Stimulated activated CD8-positive, alpha-beta memory T cell treated with anti-CD3 and anti-CD28 coated beads, Interleukin-15, amount 100 ng/mL, for 1 hour (primary cell): ENCODE data around the gene JAG1.
A peak's percentile ranks its signal among the peaks of the same experiment; 100 is the strongest.

Source experiments
- DNase-seq: peaks from one replicate; pipeline ENCODE4 v3.0.0-alpha.2; 2020; ENCODE audit warnings: low read depth

JAG1 gene

GRCh38 chr20:10673842-10674683 is at the start of gene JAG1:
Gene JAG1 (minus strand): TSS chr20:10673999. CDS start chr20:10673530, 469 bp downstream.
- peak; percentile 16 for DNase-seq

- no peak for DNase-seq
Observed at GRCh38 chr20:10721976-10722375, 48.2 kb upstream of the JAG1 start.

- no peak for DNase-seq
Observed at GRCh38 chr20:10721137-10721896, 47.5 kb upstream of the JAG1 start.

GRCh38 chr20:10720565-10720964 is 46.8 kb upstream of the JAG1 start:
- DNase-seq: no peak

- DNase-seq: no peak
Observed at GRCh38 chr20:10719740-10720385, 46.1 kb upstream of the JAG1 start.

- DNase-seq: no peak
Observed at GRCh38 chr20:10718661-10719060, 44.9 kb upstream of the JAG1 start.

- no peak for DNase-seq
Observed at GRCh38 chr20:10716855-10717254, 43.1 kb upstream of the JAG1 start.

- no peak for DNase-seq
Observed at GRCh38 chr20:10715035-10715434, 41.2 kb upstream of the JAG1 start.

- DNase-seq: no peak
Observed at GRCh38 chr20:10714236-10714975, 40.6 kb upstream of the JAG1 start.

GRCh38 chr20:10713161-10713560 is 39.4 kb upstream of the JAG1 start:
- no peak for DNase-seq

- DNase-seq: no peak
Observed at GRCh38 chr20:10711903-10712451, 38.2 kb upstream of the JAG1 start.

- no peak for DNase-seq
Observed at GRCh38 chr20:10710991-10711775, 37.4 kb upstream of the JAG1 start.

- no peak for DNase-seq
Observed at GRCh38 chr20:10709916-10710315, 36.1 kb upstream of the JAG1 start.

- no peak for DNase-seq
Observed at GRCh38 chr20:10708351-10709185, 34.8 kb upstream of the JAG1 start.

- DNase-seq: no peak
Observed at GRCh38 chr20:10707791-10708190, 34.0 kb upstream of the JAG1 start.

- DNase-seq: no peak
Observed at GRCh38 chr20:10707068-10707467, 33.3 kb upstream of the JAG1 start.

- DNase-seq: no peak
Observed at GRCh38 chr20:10706460-10706811, 32.6 kb upstream of the JAG1 start.

- no peak for DNase-seq
Observed at GRCh38 chr20:10705801-10706459, 32.1 kb upstream of the JAG1 start.

GRCh38 chr20:10701607-10702006 is 27.8 kb upstream of the JAG1 start:
- no peak for DNase-seq

GRCh38 chr20:10699941-10700340 is 26.1 kb upstream of the JAG1 start:
- no peak for DNase-seq
